ENCODE results near the gene TBCD. TPM values are rescaled to one million over a fixed set of nuclear protein-coding genes. Genes with fewer than 3 reads are reported as not detected.
A peak's percentile ranks its signal among the peaks of the same experiment; 100 is the strongest.

The TBCD gene
- total RNA-seq, 1 donor from 2014 or later, result 156 TPM

DNA sequence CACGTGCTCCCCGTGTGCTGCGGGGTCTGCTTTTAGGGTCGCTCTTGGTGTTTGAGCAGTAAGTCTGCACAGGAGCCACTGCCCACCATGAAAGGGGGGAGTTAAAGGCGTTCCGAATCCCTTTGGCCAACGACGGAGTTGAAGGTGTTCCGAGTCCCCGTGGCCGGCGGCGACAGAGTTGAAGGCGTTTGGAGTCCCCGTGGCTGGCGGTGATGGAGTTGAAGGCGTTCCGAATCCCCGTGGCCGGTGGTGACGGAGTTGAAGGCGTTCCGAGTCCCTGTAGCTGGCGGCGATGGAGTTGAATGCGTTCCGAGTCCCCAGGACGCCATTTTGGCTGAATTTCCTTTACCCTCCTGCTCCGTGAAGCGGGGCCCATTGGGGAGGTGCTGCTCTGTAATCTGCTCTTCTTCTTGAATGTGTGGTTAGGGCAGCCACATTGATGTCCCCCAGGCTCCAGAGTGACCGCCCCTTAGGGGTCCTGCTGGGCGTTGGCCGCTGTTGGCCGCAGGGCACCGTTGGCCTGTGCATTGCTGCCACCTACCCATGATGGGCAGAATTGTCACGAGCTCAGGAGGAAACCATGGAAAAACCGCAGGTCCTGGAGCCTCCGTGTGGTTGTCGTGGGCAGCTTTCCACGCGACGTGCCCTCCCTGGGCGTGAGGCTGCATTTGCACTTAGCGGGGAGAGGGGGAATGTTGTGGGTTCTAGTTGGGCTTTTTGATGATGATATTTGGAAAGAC is 161.6 kb downstream of the TBCD start:
- intact Hi-C loops (cut with DNase I), result no loop called here
- Histone ChIP-seq H3K4me3 (no peak overlapping the region), H3K27me3 (no peaks in the 10 kb centered on the region), H3K36me3 (peaks cover 6 to 16% of the 10 kb centered on the region in 2 donors), H3K9me3 (no peaks in the 10 kb centered on the region), H3K4me1 (no peaks in the 10 kb centered on the region), H3K27ac (no peak overlapping the region)
- DNase-seq (ENCODE audit: low spot score in 2 of 2), result no peak
- TF ChIP-seq, protein P1, sequence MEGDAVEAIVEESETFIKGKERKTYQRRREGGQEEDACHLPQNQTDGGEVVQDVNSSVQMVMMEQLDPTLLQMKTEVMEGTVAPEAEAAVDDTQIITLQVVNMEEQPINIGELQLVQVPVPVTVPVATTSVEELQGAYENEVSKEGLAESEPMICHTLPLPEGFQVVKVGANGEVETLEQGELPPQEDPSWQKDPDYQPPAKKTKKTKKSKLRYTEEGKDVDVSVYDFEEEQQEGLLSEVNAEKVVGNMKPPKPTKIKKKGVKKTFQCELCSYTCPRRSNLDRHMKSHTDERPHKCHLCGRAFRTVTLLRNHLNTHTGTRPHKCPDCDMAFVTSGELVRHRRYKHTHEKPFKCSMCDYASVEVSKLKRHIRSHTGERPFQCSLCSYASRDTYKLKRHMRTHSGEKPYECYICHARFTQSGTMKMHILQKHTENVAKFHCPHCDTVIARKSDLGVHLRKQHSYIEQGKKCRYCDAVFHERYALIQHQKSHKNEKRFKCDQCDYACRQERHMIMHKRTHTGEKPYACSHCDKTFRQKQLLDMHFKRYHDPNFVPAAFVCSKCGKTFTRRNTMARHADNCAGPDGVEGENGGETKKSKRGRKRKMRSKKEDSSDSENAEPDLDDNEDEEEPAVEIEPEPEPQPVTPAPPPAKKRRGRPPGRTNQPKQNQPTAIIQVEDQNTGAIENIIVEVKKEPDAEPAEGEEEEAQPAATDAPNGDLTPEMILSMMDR (IDR thresholded peaks at IDR 0.05), result peak in 1 of 3 experiments; percentile 17

DNA sequence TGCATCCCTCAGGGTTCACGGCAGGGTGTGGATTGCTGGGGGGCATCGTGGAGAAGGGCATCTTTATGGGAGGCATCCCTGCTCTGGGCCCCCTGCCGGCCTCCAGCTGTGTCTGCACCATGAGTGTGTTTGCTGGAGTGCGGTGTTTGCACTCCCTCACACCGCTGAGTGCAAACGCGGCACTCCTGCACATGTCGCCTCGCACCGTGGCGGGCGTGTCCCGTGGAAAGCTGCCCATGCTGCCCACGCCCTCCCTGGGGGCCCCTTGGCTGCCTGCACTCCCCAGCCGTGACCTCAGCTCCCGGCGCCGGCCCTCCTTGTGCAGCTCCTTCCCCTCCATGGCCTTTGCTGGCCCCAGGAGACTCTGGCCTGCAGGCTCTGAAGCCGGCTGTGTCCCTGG is 162.5 kb downstream of the TBCD start:
- Histone ChIP-seq H3K27ac (no peak overlapping the region), H3K36me3 (peaks cover 6 to 16% of the 10 kb centered on the region in 2 donors), H3K4me3 (no peak overlapping the region), H3K4me1 (no peaks in the 10 kb centered on the region), H3K27me3 (no peaks in the 10 kb centered on the region), H3K9me3 (no peaks in the 10 kb centered on the region)
- intact Hi-C loops (cut with DNase I), result no loop called here
- TF ChIP-seq, protein P1 (IDR thresholded peaks at IDR 0.05), result no peak
- no peak for DNase-seq (ENCODE audit: low spot score in 2 of 2)

DNA sequence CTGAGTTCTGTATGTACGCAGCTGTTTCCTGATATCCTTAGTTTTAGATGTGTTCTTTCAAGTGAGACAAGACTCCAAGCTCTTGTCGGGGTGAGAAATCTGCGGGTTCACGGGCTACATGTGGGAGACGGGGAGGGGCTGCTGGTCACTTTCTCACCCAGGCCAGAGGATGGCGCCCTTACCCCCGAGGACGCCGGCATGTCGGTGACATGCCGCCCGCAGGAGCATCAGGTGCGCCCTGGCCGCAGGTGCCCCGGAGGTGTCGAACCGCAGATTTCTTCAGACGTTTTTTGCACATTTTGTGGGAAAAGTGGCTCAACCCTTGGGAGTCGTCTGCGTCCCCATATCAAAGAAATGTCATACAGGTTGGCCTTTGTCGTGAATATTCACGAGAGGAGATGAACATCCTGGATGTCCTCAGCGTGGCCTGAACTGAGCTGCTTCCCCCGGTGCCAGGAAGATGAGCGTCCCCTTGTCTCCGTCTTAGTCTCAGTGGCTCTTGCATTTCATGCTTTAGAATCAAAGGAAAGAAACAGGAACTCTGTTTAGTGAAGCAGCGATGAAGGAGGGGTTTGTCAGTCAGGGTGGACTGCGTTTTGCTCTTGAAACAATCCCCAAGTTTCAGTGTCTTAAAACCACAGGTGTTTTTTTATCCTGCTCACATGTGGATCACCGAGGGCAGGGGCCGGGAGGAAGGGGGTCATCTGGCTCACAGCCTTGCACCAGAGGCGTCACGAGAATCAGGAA is 163.3 kb downstream of the TBCD start:
- H3K36me3 ChIP-seq, result peaks cover 6 to 14% of the 10 kb centered on the region in 2 donors
- no peak for DNase-seq (ENCODE audit: low spot score in 2 of 2)
- intact Hi-C loops (cut with DNase I), result loop anchor here (5.0 kb wide), 2 partner anchors 38 to 133 kb away; no protein-coding TSS in a partner anchor
- H3K4me1 ChIP-seq, result no peaks in the 10 kb centered on the region
- no peaks in the 10 kb centered on the region for H3K27me3 ChIP-seq
- H3K27ac ChIP-seq, result no peak overlapping the region
- TF ChIP-seq, protein P1 (IDR thresholded peaks at IDR 0.05), result no peak
- H3K4me3 ChIP-seq, result no peak overlapping the region
- H3K9me3 ChIP-seq, result no peaks in the 10 kb centered on the region

DNA sequence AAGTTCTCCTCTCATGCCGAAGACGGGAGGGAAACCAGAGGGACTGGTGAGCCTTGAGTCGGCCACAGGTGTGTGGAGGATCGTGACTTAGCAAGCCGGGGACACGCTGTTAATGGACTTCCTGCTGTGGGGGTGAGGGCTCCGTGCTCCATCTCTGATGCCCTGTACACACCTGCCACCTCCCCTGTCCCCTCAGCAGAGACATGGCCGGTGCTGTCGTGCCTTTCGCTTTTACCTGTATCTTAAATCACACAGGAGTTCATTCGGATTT is 163.8 kb downstream of the TBCD start:
- intact Hi-C loops (cut with DNase I), result loop anchor here (5.0 kb wide), 2 partner anchors 38 to 133 kb away; no protein-coding TSS in a partner anchor
- Histone ChIP-seq H3K27ac (no peak overlapping the region), H3K36me3 (peaks cover 6 to 13% of the 10 kb centered on the region in 2 donors), H3K9me3 (no peaks in the 10 kb centered on the region), H3K27me3 (no peaks in the 10 kb centered on the region), H3K4me3 (no peak overlapping the region), H3K4me1 (no peaks in the 10 kb centered on the region)
- TF ChIP-seq, protein P1 (IDR thresholded peaks at IDR 0.05), result no peak
- DNase-seq (ENCODE audit: low spot score in 2 of 2), result no peak

DNA sequence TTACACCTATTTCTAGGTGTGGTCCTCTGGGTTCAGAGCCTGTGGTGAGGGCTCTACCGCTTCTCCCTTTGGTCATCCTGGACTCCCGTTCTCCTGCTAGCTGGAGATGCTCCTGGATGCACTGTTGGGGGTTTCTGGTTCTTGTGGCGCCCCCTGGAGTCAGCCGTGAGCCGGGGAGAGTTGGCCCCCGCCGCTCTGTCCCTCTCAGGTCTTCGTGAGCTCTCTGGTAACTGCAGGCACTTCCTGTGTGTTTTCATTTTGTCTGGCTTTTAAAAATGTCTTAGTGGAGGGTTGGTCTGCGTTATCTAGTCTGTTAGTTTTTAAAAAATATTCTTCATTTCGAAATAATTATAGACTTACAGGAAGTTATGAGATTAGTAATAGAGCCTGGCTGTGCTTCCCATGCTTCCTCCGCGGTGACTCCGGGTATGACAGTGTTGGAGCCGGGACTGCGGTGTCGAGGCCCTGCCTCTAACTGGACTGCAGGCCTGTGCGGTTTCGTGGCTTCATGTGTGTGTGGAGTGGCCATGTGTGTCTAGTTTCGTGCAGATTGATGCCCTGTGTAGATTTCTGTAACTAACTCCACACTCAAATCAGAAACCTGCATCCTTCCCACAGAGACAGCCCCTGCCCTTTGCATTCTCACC is 166.0 kb downstream of the TBCD start:
- Histone ChIP-seq H3K9me3 (no peaks in the 10 kb centered on the region), H3K4me3 (no peak overlapping the region), H3K27ac (no peak overlapping the region), H3K27me3 (no peaks in the 10 kb centered on the region), H3K4me1 (no peaks in the 10 kb centered on the region), H3K36me3 (peaks cover 3 to 14% of the 10 kb centered on the region in 2 donors)
- intact Hi-C loops (cut with DNase I), result loop anchor here (5.0 kb wide), 2 partner anchors 41 to 136 kb away; no protein-coding TSS in a partner anchor
- DNase-seq (ENCODE audit: low spot score in 2 of 2), result no peak
- TF ChIP-seq, protein P1 (IDR thresholded peaks at IDR 0.05), result no peak

Measured in ascending aorta (tissue), 2 donors.